H1 (cell line): Measurements from ENCODE around the gene ANK3.

Experiments
- CBX5 ChIP-seq: fragments of 300-800, 300-1000 bp; sonication (generic); IDR thresholded peaks from 2 replicates; pipeline ENCODE4 v1.7.1; 2016; ENCODE audit warnings: antibody characterized with exemption, low read length, low read depth
- CTCF ChIP-seq, 3 experiments: IDR thresholded peaks; 1 replicate in 2 of 3; 2 replicates in 1 of 3; pipeline versions ENCODE4 v1.5.1 to v1.6.1; 2011; ENCODE audit warnings: low read length in 3 of 3, mild to moderate bottlenecking in 3 of 3, inconsistent platforms in 2 of 3, low read depth in 1 of 3, moderate library complexity in 1 of 3; ENCODE audit not compliant: insufficient read depth in 1 of 3; ENCODE audit errors: control extremely low read depth in 1 of 3
- EP300 ChIP-seq, 2 experiments: IDR thresholded peaks; 1 replicate in 1 of 2; 2 replicates in 1 of 2; pipeline ENCODE4 v1.6.1; 2011 to 2012; ENCODE audit warnings: low read depth in 2 of 2, low read length in 2 of 2, mild to moderate bottlenecking in 2 of 2, borderline replicate concordance in 1 of 2, inconsistent platforms in 1 of 2, moderate library complexity in 1 of 2
- EZH2 ChIP-seq: fragments of 200-600 bp; sonication (generic); IDR thresholded peaks from 2 replicates; pipeline ENCODE4 v1.7.1; 2012; ENCODE audit warnings: low read depth, mild to moderate bottlenecking, moderate library complexity, low read length, inconsistent platforms; ENCODE audit not compliant: severe bottlenecking
- HDAC2 ChIP-seq, 2 experiments: fragments of 300-600 bp in 1 of 2; sonication (generic) in 1 of 2; IDR thresholded peaks; 2 replicates each; pipeline ENCODE4 v1.6.1; 2011 to 2012; ENCODE audit warnings: low read depth in 2 of 2, low read length in 2 of 2, mild to moderate bottlenecking in 2 of 2, moderate library complexity in 2 of 2, borderline replicate concordance in 1 of 2, inconsistent platforms in 1 of 2
- JUN ChIP-seq: IDR thresholded peaks from 2 replicates; pipeline ENCODE4 v1.6.1; 2011; ENCODE audit warnings: low read depth, mild to moderate bottlenecking, improper control_type of control experiment, low read length
- MAFK ChIP-seq: IDR thresholded peaks from 2 replicates; pipeline ENCODE4 v1.6.1; 2012; ENCODE audit warnings: low read depth, mild to moderate bottlenecking, improper control_type of control experiment, low read length
- NRF1 ChIP-seq: IDR thresholded peaks from 2 replicates; pipeline ENCODE4 v1.6.1; 2011; ENCODE audit warnings: mild to moderate bottlenecking, low read depth, low read length, improper control_type of control experiment
- SAP30 ChIP-seq: fragments of 300-600 bp; sonication (generic); IDR thresholded peaks from 2 replicates; pipeline ENCODE4 v1.7.1; 2012; ENCODE audit warnings: low read length, moderate library complexity, mild to moderate bottlenecking, inconsistent platforms; ENCODE audit not compliant: insufficient read depth, insufficient replicate concordance
- SIN3A ChIP-seq, 2 experiments: IDR thresholded peaks in 1 of 2; conservative IDR thresholded peaks in 1 of 2; 2 replicates each; pipeline ENCODE4 v1.6.1; 2011 to 2012; ENCODE audit warnings: low read length in 2 of 2, improper control_type of control experiment in 1 of 2, low read depth in 1 of 2, mild to moderate bottlenecking in 1 of 2
- SIX5 ChIP-seq: IDR thresholded peaks from 2 replicates; pipeline ENCODE4 v1.6.1; 2011; ENCODE audit warnings: mild to moderate bottlenecking, low read depth, low read length
- SP2 ChIP-seq: IDR thresholded peaks from 2 replicates; pipeline ENCODE4 v1.6.1; 2012; ENCODE audit warnings: mild to moderate bottlenecking, low read length, inconsistent platforms
- TCF12 ChIP-seq: IDR thresholded peaks from 2 replicates; pipeline ENCODE4 v1.6.1; 2011; ENCODE audit warnings: low read depth, mild to moderate bottlenecking, low read length
- ZNF274 ChIP-seq: IDR thresholded peaks from 2 replicates; pipeline ENCODE4 v1.7.0; 2012; ENCODE audit warnings: low read length, borderline replicate concordance; ENCODE audit errors: extremely low read depth

- TF ChIP-seq JUN = no peak
- no peak for TF ChIP-seq TCF12
- peak in 2 of 3 experiments; percentile 6 to 25; a peak in 2 of 4 replicates for TF ChIP-seq CTCF (IDR thresholded peaks at IDR 0.05; ENCODE audit: control extremely low read depth in 1 of 3, insufficient read depth in 1 of 3, low read depth in 1 of 3, low read length in 3 of 3)
- TF ChIP-seq ZNF274 = no peak
- no peak for TF ChIP-seq NRF1
- no peak for TF ChIP-seq EP300 (IDR thresholded peaks at IDR 0.05; ENCODE audit: borderline replicate concordance in 1 of 2, low read depth in 2 of 2, low read length in 2 of 2)
- TF ChIP-seq SIN3A (conservative IDR thresholded peaks at IDR 0.05 in 1 of 2, IDR thresholded peaks at IDR 0.05 in 1 of 2; ENCODE audit: low read depth in 1 of 2, low read length in 2 of 2) = no peak
- TF ChIP-seq CBX5 = no peak
- TF ChIP-seq SP2 = no peak
- TF ChIP-seq MAFK = no peak
- no peak for TF ChIP-seq SIX5
- TF ChIP-seq HDAC2 (IDR thresholded peaks at IDR 0.05; ENCODE audit: borderline replicate concordance in 1 of 2, low read depth in 2 of 2, low read length in 2 of 2) = no peak
- no peak for TF ChIP-seq SAP30
- TF ChIP-seq EZH2 = no peak
Measured at GRCh38 chr10:60141896-60142559, 247.6 kb downstream of the ANK3 start.
